DND-41 (cell line): ENCODE data around the gene BAHCC1.

Experiments used
- ATAC-seq: fragments of 200-7000 bp; cut with Tn5 transposase; 3 replicates; pipeline ENCODE4 v1.9.1; 2021; ENCODE audit warnings: low read depth; ENCODE audit not compliant: insufficient read depth
- DNase-seq: peaks from one replicate; pipeline ENCODE4 v3.0.0-alpha.2; 2020
- H2AFZ ChIP-seq: 2 replicates; pipeline ENCODE4 v1.6.0; 2012; ENCODE audit warnings: low read depth, low read length
- H3K27ac ChIP-seq: 2 replicates; pipeline ENCODE4 v1.5.1; 2012; ENCODE audit warnings: low read length, inconsistent platforms
- H3K27me3 ChIP-seq: fragments of 200-600 bp; sonication (generic); 2 replicates; pipeline ENCODE4 v1.6.0; 2012; ENCODE audit warnings: low read length, mild to moderate bottlenecking, inconsistent platforms; ENCODE audit not compliant: insufficient read depth, poor library complexity
- H3K36me3 ChIP-seq: 2 replicates; pipeline ENCODE4 v1.5.1; 2012; ENCODE audit warnings: low read length, inconsistent platforms; ENCODE audit not compliant: insufficient read depth
- H3K4me1 ChIP-seq: 2 replicates; pipeline ENCODE4 v1.5.1; 2012; ENCODE audit warnings: mild to moderate bottlenecking, low read length; ENCODE audit not compliant: insufficient read depth
- H3K4me2 ChIP-seq: 2 replicates; pipeline ENCODE4 v1.6.0; 2012; ENCODE audit warnings: mild to moderate bottlenecking, moderate library complexity, low read length, inconsistent platforms; ENCODE audit not compliant: insufficient read depth
- H3K4me3 ChIP-seq, 2 experiments: fragments of 200-600 bp in 1 of 2; shearing (Covaris generic) in 1 of 2; 2 replicates each; pipeline ENCODE4 v1.5.1; 2012 to 2016; ENCODE audit warnings: inconsistent platforms in 2 of 2, low read length in 2 of 2, mild to moderate bottlenecking in 2 of 2, low read depth in 1 of 2, moderate library complexity in 1 of 2
- H3K79me2 ChIP-seq: 2 replicates; pipeline ENCODE4 v1.6.0; 2012; ENCODE audit warnings: low read length, inconsistent platforms; ENCODE audit not compliant: insufficient read depth
- H3K9ac ChIP-seq: 2 replicates; pipeline ENCODE4 v1.6.0; 2012; ENCODE audit warnings: low read depth, mild to moderate bottlenecking, inconsistent platforms, low read length, moderate library complexity
- H3K9me3 ChIP-seq: 2 replicates; pipeline ENCODE4 v1.5.1; 2012; ENCODE audit warnings: low read length, moderate library complexity, mild to moderate bottlenecking, inconsistent platforms; ENCODE audit not compliant: insufficient read depth, severe bottlenecking
- H4K20me1 ChIP-seq: 2 replicates; pipeline ENCODE4 v1.6.0; 2012; ENCODE audit warnings: low read length; ENCODE audit not compliant: insufficient read depth
- CTCF ChIP-seq: IDR thresholded peaks from 2 replicates; pipeline ENCODE4 v1.5.1; 2012; ENCODE audit warnings: borderline replicate concordance, low read length, moderate library complexity, mild to moderate bottlenecking; ENCODE audit not compliant: poor library complexity, severe bottlenecking; ENCODE audit errors: extremely low read depth
- EZH2 ChIP-seq: IDR thresholded peaks from 3 replicates; pipeline ENCODE4 v1.6.1; 2012; ENCODE audit warnings: borderline replicate concordance, low read depth, mild to moderate bottlenecking, moderate library complexity, low read length, inconsistent platforms; ENCODE audit not compliant: severe bottlenecking

The BAHCC1 gene

DNA sequence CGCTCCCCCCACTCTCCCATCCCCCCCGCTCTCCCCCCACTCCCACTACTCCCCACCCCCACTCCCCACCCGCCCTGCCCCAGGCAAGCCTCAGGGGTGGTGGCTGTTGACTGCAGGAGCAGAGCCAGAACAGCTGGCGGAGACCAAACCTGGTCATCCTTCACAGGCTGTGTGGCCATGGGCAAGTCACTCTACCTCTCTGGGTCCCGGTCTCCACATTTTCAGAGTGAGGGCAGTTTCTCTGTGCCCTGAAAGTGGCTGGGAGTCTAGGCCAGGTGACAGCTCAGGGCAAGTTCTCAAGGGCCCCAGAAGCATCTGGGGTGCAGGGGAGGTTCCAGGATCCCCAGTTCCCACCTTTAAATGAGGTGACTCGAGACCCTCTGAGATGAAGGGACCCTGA lies 15.1 kb upstream of the BAHCC1 start:
- H2AFZ ChIP-seq: no peak overlapping the region
- TF ChIP-seq EZH2 (no peak), CTCF (no peak)
- no peak overlapping the region for H3K9ac ChIP-seq

DNA sequence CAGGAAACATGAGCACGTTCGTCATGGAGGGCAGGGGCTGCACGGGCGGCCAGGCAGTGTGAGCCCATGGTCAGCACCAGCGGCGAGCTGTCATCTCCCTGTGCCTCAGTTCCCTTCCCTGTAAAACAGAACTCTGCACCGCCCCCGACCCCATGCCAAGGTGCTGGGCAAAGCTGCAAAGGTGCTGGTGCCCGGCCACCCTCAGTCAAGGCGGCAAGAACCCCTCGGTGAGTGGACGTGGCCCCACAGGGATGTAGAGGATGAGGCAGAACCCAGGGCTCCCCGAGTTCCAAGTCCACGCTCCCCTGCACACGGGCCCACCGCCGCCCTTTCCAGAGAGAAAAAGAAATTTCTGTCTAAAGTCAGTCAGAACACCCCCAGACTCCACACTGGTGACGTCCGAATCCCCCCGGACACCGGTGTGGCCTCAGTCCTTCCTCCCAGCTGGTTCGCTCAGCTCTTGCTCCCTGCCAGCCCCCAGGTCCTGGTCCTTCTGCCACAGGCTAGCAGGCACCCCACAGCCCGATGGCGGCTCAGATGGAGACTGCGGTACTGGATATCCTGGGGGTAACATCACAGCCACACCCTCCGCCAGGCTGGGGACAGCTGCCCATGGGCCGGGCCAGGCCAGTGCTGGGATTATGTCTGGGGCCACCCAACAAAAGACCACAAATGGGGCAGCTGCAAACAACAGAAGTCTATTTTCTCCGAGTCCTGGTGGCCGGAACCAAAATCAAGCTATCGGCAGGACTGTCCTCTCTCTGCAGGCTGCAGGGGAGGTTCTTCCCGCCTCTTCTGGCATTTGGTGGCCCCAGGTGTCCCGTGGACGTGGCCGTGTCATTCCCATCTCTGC lies 14.4 kb upstream of the BAHCC1 start:
- Histone ChIP-seq H3K27ac (no peak overlapping the region), H3K4me3 (no peak overlapping the region), H3K4me1 (no peaks in the 10 kb centered on the region), H2AFZ (no peak overlapping the region), H3K9ac (no peak overlapping the region), H3K9me3 (no peaks in the 10 kb centered on the region), H3K27me3 (peaks cover 11% of the 10 kb centered on the region), H3K79me2 (no peaks in the 10 kb centered on the region), H3K36me3 (no peaks in the 10 kb centered on the region), H3K4me2 (no peak overlapping the region), H4K20me1 (peaks cover 8% of the 10 kb centered on the region)
- DNase-seq (no peak), ATAC-seq (no peak)
- TF ChIP-seq EZH2 (no peak), CTCF (no peak)

More for the DNA sequence above, 15.1 kb upstream of the BAHCC1 start:
- Histone ChIP-seq H3K79me2 (no peaks in the 10 kb centered on the region), H3K4me3 (no peak overlapping the region), H3K4me1 (no peaks in the 10 kb centered on the region), H3K9me3 (no peaks in the 10 kb centered on the region), H3K4me2 (no peak overlapping the region), H3K27me3 (peaks cover 3% of the 10 kb centered on the region), H3K27ac (no peak overlapping the region), H3K36me3 (no peaks in the 10 kb centered on the region), H4K20me1 (peaks cover 3% of the 10 kb centered on the region; the same call in 1 of the 2 replicates)
- ATAC-seq: no peak
- no peak for DNase-seq

DNA sequence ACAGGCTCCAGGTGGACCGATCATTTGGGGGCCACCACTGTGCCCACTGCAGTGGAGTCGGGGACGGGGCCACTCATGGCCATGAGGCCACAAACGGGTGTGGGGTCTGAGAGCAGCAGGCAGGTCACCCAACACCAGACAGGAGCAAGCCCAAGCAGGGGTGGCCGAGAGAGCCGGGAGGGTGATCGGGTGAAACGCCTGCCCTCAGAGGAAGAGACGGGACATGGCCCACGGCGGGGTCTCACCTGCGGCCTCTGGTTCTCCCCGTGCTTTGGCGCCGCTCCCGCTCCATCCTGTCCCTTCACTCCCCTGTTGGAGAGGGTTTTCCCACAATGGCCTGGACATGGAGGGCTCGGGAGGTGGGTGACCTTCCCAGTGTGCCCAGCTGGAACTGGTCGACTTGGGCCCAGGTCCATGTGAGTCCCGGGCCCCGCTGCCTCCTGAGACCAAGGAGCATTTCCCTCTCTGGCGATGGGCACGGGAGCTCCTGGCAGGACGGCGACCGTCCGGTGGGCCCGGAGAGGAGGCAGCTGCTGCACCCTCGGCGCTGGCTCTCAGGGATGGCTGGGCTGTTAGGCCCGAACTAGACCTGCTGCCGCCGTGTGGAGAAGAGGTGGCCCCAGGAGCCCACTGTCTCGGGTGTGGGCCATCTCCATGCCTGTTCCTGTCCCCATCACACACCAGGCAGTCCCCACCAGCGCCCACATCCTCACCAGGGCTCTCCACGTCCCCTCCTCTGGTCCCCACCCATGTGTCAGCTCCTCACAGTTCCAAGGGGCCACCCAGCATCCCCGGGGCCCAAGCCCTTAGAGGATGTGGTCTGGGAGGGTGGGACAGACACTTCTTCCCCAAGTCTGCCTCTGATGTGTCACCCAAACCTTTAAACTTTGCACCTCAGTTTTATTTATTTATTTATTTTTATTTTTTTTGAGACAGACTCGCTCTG lies 13.4 kb upstream of the BAHCC1 start:
- Histone ChIP-seq H3K9me3 (no peaks in the 10 kb centered on the region), H3K27ac (no peak overlapping the region), H3K4me3 (no peak overlapping the region), H3K79me2 (no peaks in the 10 kb centered on the region), H3K27me3 (peaks cover 21% of the 10 kb centered on the region), H3K36me3 (no peaks in the 10 kb centered on the region), H3K4me1 (peaks cover under 1% of the 10 kb centered on the region), H3K9ac (no peak overlapping the region), H3K4me2 (no peak overlapping the region), H4K20me1 (peaks cover 13% of the 10 kb centered on the region), H2AFZ (no peak overlapping the region)
- ATAC-seq: no peak
- no peak for DNase-seq
- TF ChIP-seq EZH2: no peak
- no peak for TF ChIP-seq CTCF
